Astrocyte of the hippocampus (primary cell): ENCODE measurements around the gene PLCL1.
A peak's percentile ranks its signal among the peaks of the same experiment; 100 is the strongest.
"Not testable (repeated sequence)": the region's sequence is repeated elsewhere in the genome, so short reads cannot be mapped to it uniquely, and the experiment has no call there.

Source experiments
- DNase-seq: peaks from one replicate; pipeline ENCODE4 v3.0.0; 2011; ENCODE audit warnings: low read depth, low spot score

PLCL1 gene

DNA sequence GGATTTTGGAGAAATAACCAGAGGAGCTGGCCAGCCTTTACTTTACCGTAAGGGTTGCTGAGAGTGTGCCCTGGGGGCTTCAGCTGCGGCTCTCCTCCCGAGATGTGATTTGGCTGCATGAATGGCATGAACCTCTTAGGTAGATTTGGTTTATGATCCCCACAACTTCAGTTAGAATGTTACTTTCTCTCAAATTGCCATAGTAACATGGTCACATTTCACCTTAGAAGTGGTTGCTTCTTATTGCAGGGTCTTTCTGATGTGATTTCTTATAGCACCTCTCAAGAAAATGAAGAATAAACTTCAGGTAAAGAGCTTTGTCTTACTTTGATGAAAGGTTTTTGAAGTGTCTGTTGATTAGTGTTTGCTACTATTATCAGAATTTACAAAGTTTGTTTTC is 5.6 kb downstream of the PLCL1 start:
- no peak for DNase-seq

GRCh38 chr2:197810491-197810890 is 6.1 kb downstream of the PLCL1 start:
- no peak for DNase-seq

- DNase-seq, result peak; percentile 32
Measured at GRCh38 chr2:197813093-197813787, 8.8 kb downstream of the PLCL1 start.

- no peak for DNase-seq
Measured at GRCh38 chr2:197814526-197814925, 10.1 kb downstream of the PLCL1 start.

- DNase-seq, result no peak
Measured at GRCh38 chr2:197821550-197822289, 17.3 kb downstream of the PLCL1 start.

DNA sequence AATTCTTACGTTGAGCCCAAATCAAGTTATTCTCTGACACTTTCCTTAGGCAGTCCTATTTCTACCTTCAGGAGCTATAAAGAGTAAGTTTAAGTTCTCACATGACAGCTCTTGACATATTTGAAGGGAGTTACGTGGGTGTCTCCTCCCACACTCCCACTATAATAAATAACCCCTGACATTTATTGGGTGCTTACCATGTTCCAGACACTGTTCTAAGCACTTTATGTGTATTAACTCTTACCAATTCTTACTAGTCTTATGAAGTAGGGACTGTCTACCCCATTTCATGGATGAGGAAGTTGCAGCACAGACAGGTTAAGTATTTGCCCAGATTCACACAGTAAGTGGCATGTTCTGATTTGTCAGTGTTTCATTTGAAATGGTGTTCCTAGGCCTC is 17.9 kb downstream of the PLCL1 start:
- DNase-seq, result no peak

GRCh38 chr2:197827618-197828017 is 23.2 kb downstream of the PLCL1 start:
- DNase-seq, result no peak

DNA sequence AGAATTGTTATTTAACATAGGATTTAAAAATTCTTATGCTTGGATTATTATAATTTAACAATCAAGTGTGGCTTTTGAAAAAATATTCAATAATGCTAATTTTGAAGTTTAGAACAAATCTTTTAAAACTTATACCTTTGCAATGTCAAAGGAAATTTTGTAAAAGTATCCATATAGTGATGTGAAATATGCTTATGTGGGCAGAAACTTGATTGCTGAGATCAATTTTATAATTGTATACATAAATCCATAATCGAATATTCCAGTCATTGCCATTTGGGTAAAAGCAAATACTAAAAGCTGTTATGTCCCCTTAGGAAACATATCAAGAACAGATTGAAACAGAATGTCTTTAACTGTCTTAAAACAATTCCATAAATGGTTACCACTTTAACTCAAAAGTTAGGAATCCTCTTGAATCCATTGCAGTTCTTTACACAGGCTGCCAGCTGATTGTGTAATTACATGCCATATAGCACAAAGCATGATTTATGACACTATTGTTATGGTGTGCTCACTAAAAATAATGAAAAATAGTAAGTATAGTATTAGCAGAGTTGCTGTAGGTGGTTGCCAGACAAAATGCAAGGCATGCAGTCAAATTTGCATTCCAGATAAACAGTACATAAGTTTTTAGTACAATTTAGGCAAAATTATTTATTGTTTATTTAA is 24.2 kb downstream of the PLCL1 start:
- DNase-seq, result no peak

- not testable (repeated sequence) for DNase-seq
Measured at GRCh38 chr2:197834771-197835170, 30.4 kb downstream of the PLCL1 start.

- DNase-seq, result no peak
Measured at GRCh38 chr2:197835293-197835692, 30.9 kb downstream of the PLCL1 start.

- DNase-seq, result peak; percentile 4
Measured at GRCh38 chr2:197838036-197838435, 33.6 kb downstream of the PLCL1 start.

DNA sequence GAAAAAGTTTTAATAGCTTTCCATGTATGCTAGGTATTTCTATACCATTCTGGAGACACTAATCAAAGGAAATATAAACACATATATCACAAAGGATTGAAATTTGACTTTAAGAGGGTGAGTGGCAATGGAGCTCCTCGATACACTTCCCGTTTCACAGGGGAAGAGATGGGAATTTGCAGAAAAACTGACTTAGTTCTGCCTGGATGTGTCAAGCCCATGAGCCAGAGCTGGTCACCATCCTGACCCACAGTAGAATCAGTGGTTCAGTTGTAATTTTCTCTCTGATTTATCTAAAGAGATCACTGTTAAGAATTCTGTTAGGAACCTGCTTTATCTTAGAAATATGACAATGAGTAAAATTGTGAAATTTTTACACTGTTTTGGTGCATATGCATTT is 34.2 kb downstream of the PLCL1 start:
- DNase-seq, result no peak

- DNase-seq, result no peak
Measured at GRCh38 chr2:197839327-197839726, 34.9 kb downstream of the PLCL1 start.

DNA sequence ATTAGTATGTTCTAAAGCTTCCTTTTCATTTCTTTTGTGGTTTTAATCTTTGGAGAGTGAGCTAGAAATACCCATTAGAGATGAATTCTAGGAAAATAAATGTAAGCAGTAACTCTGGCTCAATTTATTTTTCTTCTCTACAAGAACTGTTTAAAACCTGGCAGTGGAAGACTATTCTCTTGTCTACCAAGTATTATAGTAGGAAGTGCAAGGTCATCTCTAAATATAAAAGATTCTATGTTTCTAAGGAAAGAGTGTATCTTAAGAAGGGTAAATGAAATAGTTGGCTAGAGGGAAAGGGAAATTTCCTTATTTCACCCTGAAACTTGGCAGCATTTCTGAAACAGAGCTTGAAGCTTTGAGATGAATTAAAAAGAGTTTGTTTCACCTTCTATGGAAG is 35.5 kb downstream of the PLCL1 start:
- DNase-seq, result no peak

- no peak for DNase-seq
Measured at GRCh38 chr2:197846128-197846527, 41.7 kb downstream of the PLCL1 start.

GRCh38 chr2:197846777-197847176 is 42.4 kb downstream of the PLCL1 start:
- DNase-seq, result peak; percentile 52

DNA sequence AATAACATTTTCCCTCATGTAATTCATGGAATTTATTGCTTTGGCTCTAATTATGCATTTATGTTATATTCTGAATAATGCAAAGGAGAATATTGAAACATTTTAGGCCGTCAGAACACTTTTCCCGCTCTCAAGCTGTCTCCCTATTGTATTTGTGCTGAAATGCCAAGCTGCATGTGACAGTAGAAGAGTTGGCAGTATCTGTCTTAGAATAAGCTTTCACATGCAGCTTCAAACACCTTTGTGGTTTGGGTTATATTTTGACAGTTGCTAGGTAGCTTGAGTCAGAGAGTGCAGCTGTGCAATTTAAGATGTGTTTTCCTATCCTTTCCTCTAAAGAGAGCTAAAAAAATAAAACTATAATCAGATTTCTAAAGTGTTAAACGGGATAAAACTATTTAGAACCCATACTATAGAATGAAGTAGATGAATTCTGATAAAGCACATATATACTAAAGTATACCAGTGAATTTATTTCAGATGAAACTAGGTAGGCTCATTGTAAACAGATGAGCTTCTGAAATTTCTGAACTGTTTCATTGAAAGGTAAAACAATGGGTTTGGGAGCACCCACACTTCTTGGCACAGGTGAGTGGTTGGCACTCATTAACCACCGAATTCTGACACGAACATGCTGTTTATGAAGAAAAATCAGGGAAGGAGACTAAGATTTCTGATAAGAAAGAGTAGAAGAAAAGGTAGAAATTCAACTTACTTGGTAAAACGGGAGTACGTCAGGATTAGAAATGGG is 43.4 kb downstream of the PLCL1 start:
- DNase-seq, result no peak

DNA sequence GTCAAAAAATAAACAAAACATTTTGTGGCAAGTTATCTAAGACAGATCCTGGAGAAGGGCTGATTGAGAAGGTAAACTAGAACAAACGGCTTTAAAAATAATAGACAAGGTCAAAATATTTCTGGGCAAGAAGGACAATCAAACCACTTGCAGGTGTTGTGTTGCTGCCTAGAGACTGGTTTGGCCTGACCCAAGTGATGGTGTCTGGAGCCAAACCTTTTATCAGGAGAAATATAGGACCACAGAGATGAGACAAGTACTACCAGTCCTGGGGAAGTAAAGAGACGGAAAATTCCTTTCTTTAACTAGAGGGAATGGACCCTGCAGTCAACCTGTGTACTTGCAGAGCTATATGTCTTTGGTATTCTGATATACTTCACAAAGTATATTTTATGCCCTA is 44.2 kb downstream of the PLCL1 start:
- DNase-seq, result no peak

- DNase-seq, result no peak
Measured at GRCh38 chr2:197850882-197851450, 46.6 kb downstream of the PLCL1 start.

GRCh38 chr2:197851451-197851850 is 47.1 kb downstream of the PLCL1 start:
- DNase-seq, result no peak

DNA sequence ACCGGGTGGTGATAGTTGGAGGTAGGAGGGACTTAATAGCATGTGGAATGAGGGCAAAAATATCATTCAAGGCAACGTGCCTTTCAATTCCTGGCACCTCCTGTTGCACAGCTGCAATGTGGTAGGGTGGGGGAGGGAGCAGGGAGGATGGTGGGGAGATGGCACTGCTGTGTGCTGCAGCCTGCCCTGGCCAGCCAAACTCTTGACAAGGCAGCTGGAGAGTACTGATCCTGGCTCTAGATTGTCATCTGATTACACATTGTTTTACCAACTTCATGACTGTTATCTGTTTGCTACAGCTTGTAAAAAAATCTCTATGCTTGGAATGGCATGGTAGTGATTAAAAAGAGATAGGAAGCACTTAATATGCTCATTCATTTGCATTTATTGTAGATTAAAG is 47.7 kb downstream of the PLCL1 start:
- DNase-seq, result no peak

DNA sequence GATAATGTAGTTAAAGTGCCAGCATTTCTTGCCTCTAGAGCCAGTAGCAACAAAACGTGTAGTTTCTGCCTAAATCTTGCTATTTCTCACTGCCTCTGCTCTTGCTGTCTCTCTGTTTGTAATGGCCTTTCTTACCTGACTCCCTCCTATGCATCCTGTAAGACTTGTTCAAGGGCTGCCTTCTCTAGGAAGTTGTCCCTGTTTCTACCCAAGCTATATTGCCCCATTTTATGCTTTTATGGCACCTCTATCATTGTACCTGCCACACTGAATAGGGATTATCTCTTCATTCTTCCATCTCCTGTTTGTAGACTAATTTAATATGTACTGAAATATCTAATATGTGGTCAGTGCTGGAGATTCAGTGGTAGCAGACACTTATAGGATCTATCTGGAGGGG is 49.2 kb downstream of the PLCL1 start:
- no peak for DNase-seq
